GM10847 (cell line): ENCODE data around the gene PRELP.

Experiments used
- POLR2A ChIP-seq: IDR thresholded peaks from 2 replicates; pipeline ENCODE4 v1.6.1; 2011; ENCODE audit not compliant: insufficient read length; ENCODE audit errors: extremely low read depth

PRELP gene

DNA sequence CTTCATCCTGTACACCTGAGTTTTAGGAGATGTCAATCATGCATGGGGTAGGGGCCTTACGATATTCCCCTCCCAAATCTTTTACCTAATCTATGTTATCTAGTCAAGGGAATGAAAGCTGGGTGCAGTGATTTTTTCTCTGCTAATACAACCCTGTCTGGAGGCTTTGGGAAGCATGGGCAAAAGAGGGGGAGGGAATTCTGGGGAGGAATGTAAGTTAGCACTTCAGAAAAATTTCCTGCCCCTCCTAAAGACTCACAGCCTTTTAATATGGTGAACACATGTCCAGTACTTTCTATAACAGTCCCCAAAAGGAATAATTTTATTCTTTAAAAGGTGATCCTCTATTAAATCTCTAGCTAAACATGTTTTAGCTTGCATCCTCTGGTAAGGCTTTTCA, 25.6 kb upstream of the PRELP start:
- no peak for TF ChIP-seq POLR2A

DNA sequence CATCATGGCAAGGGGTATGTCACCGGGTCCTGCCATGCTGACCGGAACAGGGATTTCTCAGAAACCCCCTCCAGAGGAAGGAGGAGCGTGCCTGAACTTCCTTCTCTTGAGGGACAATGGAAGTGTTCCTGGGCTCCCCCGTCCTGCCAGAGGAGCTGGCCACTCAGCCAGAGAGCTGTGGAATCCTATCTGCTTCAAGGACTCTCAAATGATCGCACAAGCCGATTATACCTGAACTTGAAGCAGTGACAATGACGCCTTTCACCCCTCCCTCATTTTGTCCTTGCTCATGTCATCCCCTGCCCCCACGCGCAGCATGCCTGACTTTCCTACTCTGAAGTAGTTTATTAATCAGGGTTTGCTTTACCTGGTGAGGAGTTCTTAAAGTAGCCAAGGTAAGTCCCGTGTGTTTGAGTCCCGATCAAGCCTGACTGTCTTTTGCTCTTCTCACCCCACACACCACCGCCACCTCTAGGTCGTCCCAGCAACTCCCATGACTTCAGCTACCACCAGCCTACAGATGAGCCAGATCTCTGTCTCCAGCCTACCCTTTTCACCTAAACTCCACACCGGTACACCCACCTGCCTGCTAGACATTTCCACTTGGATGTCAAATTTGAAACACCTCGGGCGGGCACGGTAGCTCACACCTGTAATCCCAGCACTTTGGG, 25.0 kb upstream of the PRELP start:
- TF ChIP-seq POLR2A = no peak

DNA sequence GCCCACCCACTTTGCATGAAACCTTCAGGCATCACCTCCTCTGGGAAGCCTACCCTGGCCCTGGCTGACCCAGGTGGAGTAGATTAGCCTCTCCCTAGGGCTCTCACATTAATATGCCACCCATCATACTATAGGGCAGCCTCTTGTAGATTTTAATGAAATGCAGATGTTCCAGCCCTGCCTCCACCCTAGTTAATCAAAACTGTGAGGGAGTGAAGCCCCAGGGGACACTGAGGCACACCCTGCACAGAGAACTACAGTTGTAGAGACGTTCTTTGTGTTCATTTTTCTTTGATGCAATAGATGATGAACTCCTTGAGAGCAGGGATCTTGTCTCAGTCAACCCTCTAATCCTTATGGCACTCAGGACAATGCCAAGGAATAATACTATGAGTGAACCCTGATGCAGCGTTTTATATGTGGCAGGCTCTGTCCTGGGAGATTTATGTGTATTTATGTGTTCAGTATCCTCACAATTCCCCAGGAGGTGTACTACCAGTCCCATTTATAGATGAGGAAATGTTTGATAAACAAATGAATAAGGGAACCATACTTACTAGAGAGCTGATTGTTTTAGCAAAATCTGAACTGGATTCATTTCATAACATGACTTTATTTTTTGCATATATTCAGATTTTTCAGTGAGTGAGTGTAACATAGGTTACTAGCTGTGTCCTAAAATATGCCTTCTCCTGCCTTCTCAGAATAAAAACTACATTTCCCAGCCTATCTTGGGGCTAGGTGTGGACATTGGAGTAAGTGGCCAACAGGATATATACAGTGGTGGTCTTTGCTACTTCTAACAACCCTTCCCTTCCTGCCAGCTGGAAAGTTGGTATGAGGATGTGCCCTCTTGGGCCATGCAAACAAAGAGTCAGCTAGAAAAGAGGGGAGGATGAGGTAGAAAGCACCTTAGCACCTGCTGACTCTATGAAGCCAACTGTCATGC, 23.5 kb upstream of the PRELP start:
- no peak for TF ChIP-seq POLR2A

DNA sequence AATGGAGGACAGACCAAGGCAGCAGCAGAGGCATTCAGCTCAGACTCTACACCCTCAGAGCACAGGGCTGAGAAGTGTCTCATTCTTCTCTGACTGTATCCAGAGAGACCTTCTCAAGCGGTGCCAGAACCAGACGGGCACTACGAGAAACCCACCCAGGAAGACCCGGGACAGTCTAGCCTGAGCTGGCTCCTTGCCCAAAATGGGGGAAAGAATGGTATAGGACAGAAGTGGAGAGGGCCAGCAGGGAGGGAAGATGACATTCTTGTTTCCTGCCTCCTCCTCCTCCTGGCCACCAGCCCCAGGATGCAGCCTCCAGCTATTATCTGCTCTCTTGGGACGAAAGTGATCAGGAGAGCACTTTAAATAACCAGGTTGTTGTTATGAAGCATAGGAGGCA, 22.6 kb upstream of the PRELP start:
- TF ChIP-seq POLR2A = no peak

DNA sequence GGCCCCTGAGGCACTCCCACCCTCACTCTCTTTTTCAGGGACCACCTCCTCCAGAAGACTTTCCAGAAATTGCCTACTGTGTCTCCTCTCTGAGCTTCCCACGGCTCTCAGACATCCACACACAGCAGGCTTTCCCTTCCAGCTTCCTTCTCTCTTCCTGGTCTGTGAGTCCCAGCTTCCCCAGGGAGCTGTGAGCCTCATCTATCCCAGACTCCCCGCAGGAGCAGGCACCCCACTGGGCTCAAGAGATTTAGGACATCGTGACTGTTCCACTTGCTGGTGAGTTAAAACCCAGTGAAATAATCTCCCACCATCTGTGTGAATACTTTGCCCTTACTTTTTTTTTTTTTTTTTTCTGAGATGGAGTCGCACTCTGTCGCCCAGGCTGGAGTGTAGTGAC, 22.0 kb upstream of the PRELP start:
- TF ChIP-seq POLR2A = no peak

DNA sequence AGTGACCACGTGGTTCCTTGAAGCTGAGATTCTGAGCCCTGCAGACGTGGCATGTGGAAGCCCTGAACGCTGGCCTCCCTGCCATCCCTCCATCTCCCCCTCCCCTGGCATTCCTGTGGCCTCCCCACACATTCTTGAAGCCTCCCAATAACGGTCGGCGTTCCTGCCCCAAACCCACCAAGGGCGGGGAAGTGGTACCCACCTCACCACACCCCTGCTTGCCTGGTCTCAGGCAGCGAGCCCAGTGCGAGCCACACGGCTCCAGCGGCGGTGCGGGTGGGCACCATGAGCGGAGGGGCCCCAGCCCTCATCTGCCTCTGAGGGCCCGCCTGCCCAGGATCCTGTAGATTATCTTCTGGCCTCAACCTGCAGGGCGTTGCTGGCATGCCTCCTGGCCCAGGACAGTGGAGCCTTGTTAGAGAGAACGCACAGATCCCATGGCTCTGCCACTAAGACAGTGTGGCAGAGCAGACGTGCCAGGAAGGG, 20.6 kb upstream of the PRELP start:
- TF ChIP-seq POLR2A = no peak

DNA sequence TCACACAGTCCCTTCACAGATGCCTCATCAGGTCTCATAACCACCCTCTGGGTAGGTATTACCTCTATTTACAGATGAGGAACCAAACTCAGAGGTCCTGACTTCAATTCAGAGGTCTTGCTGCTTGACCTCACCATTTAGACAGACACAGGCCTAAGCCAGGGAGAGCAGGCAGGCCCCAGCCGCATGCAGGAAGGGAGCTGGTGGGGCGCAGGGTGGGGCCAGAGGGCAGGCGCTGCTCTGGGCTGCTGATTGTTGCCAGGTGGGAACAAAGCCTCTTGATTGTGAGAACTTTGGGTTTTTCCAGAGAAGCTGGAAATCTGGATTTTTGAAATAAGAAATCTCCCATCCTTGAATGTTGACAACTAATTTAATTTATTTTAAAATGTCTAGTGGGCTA, 19.9 kb upstream of the PRELP start:
- TF ChIP-seq POLR2A = no peak

DNA sequence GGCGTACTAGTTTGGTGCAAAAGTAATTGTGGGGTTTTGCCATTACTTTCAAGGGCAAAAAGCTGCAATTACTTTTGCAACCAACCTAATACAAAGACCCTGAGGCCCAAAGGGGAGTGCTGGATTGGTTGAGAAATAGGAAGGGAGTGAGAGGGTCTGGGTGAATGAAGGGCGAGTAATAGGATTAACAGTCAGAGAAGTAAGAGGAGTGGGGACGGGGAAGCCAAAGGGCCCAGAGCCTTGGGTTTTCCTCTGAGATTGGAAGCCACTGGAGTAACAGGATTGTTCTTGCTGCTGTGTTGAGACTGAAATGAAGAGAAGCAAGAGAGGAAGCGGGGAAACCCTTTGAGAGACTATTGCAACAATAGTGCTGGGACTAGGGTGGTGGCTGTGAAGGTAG, 19.0 kb upstream of the PRELP start:
- TF ChIP-seq POLR2A = no peak

DNA sequence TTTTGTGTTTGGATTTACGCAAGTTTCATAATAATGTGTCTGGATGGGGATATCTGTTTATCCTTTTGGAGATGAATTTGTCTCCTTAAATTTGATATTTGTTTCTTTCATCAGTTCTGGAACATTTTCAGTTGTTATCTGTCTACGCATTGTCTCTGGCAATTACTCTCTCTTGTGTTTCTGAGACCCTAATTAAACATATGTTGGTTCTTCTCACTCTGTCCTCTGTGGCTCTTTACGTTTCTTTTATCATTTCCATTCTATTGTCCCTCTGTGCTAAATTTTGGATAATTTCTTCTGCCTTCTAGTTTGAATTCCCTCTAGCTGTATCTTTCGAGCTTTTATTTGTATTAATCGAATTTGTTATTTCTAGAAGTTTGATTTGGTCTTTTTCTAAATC, 17.5 kb upstream of the PRELP start:
- TF ChIP-seq POLR2A = no peak

DNA sequence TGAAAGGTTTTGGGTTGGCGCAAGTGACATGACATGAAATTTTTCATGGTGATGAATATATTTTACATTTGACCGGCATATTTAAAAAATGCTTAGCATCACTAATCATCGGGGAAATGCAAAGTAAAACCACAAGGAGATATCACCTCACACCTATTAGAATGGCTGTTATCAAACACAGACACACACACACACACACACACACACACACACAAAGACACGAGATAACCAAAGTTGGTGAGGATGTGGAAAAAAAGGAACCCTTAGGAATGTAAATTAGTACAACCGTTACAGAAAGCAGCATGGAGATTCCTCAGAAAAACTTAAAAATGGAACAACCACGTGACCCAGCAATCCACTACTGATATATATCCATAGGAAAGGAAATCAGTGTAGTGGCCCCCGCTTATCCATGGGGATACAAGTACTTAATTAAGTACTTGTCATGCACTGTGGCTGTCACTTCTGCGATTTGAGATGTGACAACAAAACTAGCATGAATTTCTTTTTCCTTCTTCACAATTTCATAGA, 15.9 kb upstream of the PRELP start:
- no peak for TF ChIP-seq POLR2A

DNA sequence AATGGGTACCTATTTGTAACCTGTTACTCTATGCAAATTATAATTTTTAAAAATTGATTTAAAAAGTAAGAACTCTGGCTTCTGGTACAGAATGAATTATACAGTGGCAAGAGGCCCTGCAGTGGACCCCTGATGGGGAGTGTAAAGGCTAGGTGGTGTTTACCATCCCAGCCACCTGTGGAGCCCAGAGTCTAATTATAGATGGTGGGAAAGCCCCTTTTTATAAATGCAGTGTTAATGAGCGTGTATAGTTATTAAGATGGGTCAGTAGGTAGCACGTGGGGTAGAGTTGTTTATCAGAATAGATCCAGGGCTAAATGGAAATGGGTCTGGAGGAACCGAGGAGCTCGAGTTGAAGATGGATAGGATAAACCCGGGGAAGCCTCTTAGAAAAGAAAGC, 13.9 kb upstream of the PRELP start:
- TF ChIP-seq POLR2A = no peak

DNA sequence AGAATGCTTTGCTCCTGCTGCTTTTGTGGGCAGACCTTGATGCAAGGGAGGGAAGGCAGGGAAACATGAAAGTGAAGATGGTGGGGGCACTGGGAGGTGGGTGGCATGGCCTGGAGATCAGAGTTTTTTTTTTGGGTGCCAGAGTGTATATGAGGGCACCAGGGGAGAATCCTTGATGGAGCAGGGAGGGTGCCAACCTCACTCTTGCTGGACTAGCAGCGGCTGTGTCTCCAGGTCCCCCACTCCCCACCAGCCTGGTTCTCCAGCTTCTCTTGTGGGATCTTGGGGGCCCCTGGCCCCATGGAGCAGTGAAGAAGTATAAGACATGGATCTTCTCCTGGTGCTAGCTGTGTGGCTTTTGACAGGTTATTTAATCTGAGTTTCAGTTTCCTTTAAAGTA, 13.5 kb upstream of the PRELP start:
- no peak for TF ChIP-seq POLR2A

DNA sequence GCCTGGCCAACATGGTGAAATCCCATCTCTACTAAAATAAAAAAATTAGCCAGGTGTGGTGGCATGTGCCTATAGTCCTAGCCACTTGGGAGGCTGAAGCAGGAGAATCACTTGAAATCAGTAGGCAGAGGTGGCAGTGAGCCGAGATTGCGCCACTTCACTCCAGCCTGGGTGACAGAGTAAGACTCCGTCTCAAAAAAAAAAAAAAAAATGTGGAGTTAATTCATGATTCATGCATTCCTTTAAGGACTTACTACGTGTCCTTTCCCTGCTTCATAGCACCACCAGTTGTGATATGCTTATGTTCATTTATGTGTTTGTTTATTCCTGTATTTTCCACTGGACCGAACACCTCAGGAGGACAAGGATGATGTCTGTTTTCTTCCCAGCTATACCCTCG, 12.7 kb upstream of the PRELP start:
- TF ChIP-seq POLR2A = no peak

DNA sequence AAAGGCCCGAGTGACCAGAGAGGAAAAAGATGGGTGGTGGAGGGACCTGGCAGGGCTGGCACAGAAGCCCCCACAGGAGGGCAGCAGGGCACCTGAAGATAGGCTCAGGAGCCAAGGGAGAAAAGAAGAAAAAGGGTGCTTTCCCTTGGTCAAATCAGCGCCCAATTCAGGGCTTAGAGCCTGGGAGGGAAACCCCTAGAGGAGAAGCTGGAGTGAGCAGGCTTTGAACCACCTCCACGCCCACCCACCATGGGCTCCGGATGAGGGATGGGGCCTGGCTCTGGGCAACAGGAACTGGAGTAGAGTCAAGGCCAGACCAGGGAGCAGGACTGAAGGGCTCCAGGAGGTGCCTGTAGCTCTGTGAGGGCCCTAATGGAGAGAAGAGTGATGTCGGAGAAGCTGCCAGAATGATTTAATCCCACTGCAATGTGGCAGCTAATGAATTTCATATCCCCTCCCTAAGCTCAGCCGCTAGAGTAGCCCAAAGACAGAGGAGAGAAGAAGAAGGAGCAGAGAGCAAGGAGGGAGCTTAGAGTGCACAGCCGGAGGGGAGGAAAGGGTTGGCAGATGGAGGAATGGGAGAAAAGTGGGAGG, 12.0 kb upstream of the PRELP start:
- no peak for TF ChIP-seq POLR2A

DNA sequence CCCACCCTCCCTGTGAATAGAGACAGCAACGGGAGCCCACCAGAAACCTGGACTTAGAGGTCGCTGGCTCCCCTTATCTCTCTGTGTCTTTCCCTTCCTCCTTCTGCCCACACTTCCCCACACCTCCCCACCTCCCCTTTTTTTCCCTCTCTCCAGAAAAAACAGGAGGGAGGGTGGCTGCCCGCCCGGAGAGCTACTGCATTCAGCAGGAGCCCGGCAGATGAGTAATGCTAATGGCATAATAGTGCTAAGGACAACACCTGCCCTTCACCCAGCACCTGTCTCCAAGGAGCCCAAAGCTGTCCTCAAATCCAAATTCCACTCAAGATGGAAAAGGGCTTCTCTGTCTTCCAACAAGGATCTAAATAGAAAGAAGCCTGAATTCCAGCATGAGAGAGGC, 11.4 kb upstream of the PRELP start:
- no peak for TF ChIP-seq POLR2A

DNA sequence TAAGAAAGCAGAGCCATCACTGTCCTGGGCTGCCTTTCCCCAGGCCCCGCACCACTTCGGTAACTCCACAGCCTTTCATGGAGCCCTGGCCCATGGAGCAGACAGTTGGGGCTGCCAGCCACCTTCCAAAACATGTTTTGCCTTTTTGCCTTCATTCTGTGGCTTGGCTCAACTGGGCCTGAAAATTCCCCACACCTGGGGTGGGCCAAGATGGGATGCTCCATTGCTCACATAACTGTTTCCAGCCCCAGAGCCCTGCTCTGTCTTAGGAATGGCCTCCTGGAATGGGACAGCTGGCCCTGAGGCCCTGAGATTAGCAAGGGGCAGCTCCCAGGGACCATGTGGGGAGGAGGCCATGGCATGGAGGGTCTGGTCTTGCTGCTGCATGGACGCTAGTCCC, 10.9 kb upstream of the PRELP start:
- TF ChIP-seq POLR2A = no peak

DNA sequence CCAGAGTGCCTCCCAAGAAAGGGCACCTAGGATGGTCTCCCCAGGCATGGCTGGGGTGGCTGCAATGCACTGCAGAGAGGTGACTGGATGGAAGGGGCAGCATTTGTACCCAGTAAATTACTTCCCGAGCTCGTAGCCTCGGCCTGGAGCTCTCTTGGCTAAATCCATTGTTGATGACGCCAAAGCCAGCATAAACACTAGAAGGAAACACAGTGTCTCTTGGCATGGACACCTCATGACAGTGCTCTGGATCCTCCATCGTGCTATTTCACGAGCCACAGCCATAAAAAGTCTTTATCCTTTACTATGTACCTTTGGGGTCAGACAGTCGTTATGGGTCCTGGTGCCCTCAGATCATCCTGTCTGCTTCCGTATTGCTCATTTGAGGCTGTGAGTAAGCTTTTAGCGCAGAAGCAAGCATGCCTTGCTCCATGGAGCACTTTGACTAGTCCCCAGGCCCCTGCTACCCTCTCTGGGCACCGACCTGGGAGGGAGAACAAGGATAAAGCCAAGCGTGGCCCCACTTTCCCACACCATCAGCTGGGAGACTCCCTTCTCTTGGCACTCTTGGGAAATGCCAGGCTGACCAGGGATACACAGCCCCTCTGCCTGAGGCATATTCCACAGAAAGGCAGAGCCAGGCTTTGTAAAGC, 10.3 kb upstream of the PRELP start:
- no peak for TF ChIP-seq POLR2A
